ENCODE results near the gene ORAI3.

ORAI3 gene

DNA sequence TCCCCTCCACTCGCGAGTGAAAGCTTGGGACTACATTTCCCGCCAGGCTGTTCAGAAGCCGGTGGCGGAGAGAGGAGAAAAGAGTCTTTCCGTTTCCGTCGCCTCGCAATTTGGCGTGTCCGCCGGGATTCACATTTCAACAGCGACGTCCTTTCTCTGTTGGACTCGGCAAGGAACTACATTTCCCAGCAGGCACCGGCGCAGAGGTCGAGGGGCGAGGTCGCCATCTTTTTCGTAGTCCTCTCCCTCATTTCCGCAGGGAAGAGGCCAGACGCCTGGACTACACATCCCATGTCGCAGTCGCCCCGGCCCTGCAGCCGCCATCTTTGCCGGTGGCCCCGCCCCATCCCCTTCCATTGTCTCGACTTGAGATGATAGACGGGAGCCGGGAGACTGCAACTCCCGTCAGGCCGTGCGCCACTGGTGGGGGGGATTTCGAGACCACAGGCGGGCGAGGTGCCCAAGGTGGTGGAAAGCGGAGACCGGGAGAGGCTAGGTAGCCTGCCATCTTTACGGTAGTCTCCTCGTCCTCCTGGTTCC, 26.4 kb upstream of the ORAI3 start:
- TF ChIP-seq, protein P1, sequence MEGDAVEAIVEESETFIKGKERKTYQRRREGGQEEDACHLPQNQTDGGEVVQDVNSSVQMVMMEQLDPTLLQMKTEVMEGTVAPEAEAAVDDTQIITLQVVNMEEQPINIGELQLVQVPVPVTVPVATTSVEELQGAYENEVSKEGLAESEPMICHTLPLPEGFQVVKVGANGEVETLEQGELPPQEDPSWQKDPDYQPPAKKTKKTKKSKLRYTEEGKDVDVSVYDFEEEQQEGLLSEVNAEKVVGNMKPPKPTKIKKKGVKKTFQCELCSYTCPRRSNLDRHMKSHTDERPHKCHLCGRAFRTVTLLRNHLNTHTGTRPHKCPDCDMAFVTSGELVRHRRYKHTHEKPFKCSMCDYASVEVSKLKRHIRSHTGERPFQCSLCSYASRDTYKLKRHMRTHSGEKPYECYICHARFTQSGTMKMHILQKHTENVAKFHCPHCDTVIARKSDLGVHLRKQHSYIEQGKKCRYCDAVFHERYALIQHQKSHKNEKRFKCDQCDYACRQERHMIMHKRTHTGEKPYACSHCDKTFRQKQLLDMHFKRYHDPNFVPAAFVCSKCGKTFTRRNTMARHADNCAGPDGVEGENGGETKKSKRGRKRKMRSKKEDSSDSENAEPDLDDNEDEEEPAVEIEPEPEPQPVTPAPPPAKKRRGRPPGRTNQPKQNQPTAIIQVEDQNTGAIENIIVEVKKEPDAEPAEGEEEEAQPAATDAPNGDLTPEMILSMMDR (IDR thresholded peaks at IDR 0.05; ENCODE audit: low read depth, low read length) = no peak
- Histone ChIP-seq H3K27me3 (ENCODE audit: insufficient read depth, low read depth, severe bottlenecking) (no peaks in the 10 kb centered on the region), H3K9me3 (ENCODE audit: severe bottlenecking) (no peaks in the 10 kb centered on the region), H3K4me3 (ENCODE audit: low read depth, low read length) (peak overlapping the region; percentile 91), H3K27ac (peak overlapping the region; percentile 97), H3K36me3 (peaks cover 12% of the 10 kb centered on the region)
- DNase-seq = peak; percentile 100

DNA sequence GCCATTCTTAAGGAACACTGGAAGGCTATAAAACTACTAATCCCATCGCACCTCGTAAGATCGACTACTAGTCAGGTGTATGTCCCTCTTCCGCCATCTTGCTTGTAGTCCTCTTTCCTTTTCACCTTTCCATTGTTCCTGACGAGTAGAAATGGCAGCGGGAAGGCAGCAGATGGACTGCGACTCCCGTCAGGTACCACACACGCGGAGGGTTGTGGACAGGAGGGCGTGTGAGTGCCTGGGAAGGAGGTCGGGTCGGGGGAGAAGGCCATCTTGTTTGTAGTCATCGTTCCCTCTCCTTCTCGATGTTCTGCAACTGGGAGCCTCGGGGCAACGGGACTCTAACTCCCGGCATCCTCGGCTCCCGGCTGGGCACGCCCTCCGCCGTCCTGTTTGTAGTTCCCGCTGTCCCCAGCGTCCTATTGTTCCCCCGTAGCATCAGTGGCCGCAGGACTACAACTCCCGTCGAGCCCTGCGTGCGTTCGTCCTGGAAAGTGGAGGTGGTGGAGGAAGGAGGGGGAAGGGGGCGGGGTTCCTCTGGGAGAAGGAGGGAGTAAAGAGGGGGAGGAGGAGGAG, 25.8 kb upstream of the ORAI3 start:
- Histone ChIP-seq H3K9me3 (ENCODE audit: severe bottlenecking) (no peaks in the 10 kb centered on the region), H3K36me3 (peaks cover 14% of the 10 kb centered on the region), H3K27ac (peak overlapping the region; percentile 97), H3K4me3 (ENCODE audit: low read depth, low read length) (peak overlapping the region; percentile 91), H3K27me3 (ENCODE audit: insufficient read depth, low read depth, severe bottlenecking) (no peaks in the 10 kb centered on the region)
- TF ChIP-seq, protein P1 (IDR thresholded peaks at IDR 0.05; ENCODE audit: low read depth, low read length) = no peak
- DNase-seq = peak; percentile 99

DNA sequence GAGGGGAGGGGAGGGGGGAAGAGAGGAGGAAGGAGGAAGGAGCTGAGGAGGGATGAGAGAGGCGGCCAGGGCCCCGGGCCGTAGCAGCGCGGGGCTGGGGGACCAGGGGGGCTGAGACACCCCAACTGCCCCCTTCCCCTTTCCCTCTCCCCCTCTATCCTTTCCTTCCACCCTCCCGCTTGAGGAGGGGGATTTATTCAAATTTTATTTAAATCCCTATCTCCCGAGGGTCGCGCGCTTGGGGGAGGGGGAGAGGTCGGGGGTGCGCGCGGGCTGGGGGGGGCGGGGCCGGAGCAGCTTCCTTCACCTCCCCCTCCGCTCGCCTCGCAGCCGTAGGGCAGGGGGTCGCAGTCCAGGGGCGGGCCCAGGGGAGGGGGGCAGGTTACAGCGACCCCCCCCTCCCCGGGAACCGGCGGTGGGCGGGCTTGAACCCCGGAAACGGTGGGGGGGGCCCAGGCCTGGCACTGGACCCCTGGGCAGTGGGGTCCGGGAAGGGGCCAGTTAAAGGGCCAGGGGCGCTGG, 25.3 kb upstream of the ORAI3 start, which contains the start of gene FBXL19:
FBXL19 (plus strand) TSS at position 19 of the 522 bp plus-strand sequence. CDS start 2,183 bp downstream, outside the sequence.
- Histone ChIP-seq H3K27me3 (ENCODE audit: insufficient read depth, low read depth, severe bottlenecking) (no peaks in the 10 kb centered on the region), H3K4me3 (ENCODE audit: low read depth, low read length) (peak within 1 kb of the TSS; percentile 91), H3K27ac (peak within 1 kb of the TSS; percentile 97), H3K9me3 (ENCODE audit: severe bottlenecking) (no peaks in the 10 kb centered on the region), H3K36me3 (peaks cover 14% of the 10 kb centered on the region)
- TF ChIP-seq, protein P1 (IDR thresholded peaks at IDR 0.05; ENCODE audit: low read depth, low read length) = no peak
- no peak for DNase-seq

DNA sequence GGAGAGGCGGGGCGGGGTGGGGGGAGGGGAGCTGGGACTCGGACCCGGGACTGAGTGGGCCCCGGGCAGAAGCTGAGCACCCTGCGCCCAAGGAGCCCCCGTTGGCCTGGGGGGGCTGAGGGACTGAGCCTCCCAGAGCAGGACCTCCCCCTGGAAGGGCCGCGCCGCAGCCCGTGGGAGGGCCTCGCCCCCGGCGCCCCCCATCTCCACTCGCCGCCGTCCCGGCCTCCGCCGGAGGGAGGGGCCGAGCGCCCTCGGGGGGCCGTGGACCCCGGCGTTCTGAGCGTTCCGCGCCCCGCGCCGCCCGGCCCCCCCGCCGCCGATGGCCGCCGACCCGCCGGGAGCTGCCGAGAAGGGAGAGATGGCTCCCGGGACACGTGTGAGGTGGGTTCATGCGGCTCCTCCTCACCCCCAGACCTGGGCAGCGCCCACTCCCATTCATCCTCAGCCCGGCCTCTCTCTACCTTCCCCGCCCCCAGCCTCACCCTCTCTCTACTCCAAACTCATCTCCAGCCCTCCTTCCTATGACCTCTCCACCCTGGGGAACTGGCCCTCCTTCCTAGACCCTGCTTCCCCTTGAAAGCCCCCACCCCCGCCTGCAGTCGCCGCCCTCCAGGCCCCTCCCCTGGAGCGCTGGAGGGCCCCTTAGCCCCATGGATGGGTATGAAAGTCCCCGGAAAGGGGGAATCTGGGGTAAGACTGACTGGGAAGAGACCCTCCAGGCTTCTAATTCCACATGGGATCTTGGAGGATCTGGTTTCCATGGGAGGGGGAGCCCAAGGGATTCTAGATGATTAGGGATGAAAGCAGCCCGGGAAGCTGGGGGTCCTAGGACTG, 24.6 kb upstream of the ORAI3 start:
- peak overlapping the region; percentile 57 for H3K4me3 ChIP-seq (ENCODE audit: low read depth, low read length)
- no peaks in the 10 kb centered on the region for H3K27me3 ChIP-seq (ENCODE audit: insufficient read depth, low read depth, severe bottlenecking)
- TF ChIP-seq, protein P1 (IDR thresholded peaks at IDR 0.05; ENCODE audit: low read depth, low read length) = no peak
- H3K9me3 ChIP-seq (ENCODE audit: severe bottlenecking) = no peaks in the 10 kb centered on the region
- DNase-seq = no peak
- H3K27ac ChIP-seq = no peak overlapping the region
- peaks cover 18% of the 10 kb centered on the region for H3K36me3 ChIP-seq

DNA sequence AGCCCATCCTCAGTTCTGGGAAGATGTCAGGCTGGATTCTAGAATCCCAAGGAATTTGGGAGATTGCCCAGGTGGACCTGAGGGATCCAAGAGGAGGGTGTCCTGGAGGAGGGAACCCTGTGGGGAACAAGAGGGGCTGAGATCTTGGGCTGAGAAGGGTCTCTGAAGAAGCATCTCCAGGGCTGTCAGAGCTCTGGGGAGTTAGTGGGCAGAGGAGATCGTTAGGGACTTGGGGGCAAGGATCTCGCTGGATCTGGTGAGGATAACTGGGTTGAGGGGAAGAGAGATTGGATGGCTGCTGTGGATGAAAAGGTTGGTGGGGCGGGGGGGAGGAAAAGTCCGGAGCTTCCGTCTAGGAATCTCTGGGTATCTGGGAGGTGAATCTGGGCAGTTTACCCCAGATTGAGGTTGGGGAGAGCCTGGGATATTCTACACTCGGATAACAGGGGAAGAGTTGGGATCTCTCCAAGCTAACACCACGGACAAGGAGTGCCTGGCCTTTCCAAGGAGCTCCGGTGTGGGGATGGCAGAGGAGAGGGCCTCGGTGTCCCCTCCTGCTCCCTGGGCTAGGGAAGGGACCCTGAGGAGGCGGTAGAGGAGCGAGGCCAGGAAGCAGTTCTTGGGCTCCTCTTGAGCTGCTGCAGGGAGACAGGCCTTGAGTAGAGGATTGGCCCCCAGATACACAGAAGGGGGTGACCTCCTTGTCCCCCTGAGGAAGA, 23.8 kb upstream of the ORAI3 start:
- TF ChIP-seq, protein P1 (IDR thresholded peaks at IDR 0.05; ENCODE audit: low read depth, low read length) = no peak

More for the DNA sequence above, 23.8 kb upstream of the ORAI3 start:
- H3K9me3 ChIP-seq (ENCODE audit: severe bottlenecking) = no peaks in the 10 kb centered on the region
- H3K27ac ChIP-seq = no peak overlapping the region
- H3K4me3 ChIP-seq (ENCODE audit: low read depth, low read length) = peak overlapping the region; percentile 57; the same call in 1 of the 2 replicates
- no peak for DNase-seq
- H3K27me3 ChIP-seq (ENCODE audit: insufficient read depth, low read depth, severe bottlenecking) = no peaks in the 10 kb centered on the region
- peaks cover 25% of the 10 kb centered on the region for H3K36me3 ChIP-seq

Measured in WERI-Rb-1 (cell line).